HG03354 (cell line): ENCODE data around the gene DMRT1.
"Not testable (repeated sequence)": the region's sequence is repeated elsewhere in the genome, so short reads cannot be mapped to it uniquely, and the experiment has no call there.

ENCODE experiments used
- ATAC-seq: cut with Tn5 transposase; IDR thresholded peaks from one replicate; pipeline ENCODE4 v1.9.1; 2021; ENCODE audit warnings: mild to moderate bottlenecking; ENCODE audit not compliant: unreplicated experiment, poor library complexity, severe bottlenecking

DMRT1 gene

DNA sequence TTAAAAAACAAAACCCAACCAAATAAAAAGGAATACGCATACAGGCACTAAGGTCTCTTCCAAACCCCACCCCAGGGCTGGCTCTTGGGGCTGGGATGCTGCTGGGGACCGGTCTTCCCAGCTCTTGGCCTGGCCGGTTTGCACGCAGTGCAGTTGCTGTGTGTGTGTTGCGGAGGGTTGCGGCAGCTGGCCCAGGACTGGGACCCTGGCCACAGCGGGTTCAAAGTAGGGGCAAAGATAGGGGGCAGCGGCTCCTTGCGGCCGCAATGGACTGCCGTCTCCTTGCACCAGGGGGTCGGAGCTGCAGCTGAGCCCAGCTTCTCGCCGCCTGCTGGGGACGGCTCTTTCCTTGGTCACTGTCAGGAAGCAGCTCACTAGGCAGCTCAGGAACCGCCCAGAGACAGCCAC lies 140.0 kb downstream of the DMRT1 start:
- ATAC-seq: no peak

GRCh38 chr9:982394-983230 lies 141.1 kb downstream of the DMRT1 start:
- no peak for ATAC-seq

DNA sequence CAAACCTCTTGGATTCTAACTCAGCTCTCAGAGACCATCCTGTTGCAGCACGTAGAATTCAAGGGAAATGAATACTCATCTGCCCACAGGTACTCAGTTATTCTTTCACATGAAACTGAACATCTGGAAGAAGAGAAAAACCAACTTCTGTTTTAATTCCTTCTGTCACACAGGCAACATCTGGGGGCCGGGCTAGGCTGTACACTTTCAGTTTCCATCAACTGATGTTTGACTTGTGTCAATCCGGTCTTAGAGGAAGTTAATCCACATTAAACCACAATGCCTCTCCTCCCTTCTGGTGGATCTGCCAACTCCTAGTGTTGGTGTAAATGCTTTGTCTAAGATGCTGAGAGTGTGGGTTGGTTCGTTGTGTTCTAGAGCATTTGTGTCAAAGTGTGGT lies 152.5 kb downstream of the DMRT1 start:
- no peak for ATAC-seq

- no peak for ATAC-seq
Measured at GRCh38 chr9:995192-995591, 153.7 kb downstream of the DMRT1 start.

GRCh38 chr9:995781-996180 lies 154.3 kb downstream of the DMRT1 start:
- ATAC-seq: no peak

- ATAC-seq: not testable (repeated sequence)
Measured at GRCh38 chr9:998299-999110, 157.0 kb downstream of the DMRT1 start.

DNA sequence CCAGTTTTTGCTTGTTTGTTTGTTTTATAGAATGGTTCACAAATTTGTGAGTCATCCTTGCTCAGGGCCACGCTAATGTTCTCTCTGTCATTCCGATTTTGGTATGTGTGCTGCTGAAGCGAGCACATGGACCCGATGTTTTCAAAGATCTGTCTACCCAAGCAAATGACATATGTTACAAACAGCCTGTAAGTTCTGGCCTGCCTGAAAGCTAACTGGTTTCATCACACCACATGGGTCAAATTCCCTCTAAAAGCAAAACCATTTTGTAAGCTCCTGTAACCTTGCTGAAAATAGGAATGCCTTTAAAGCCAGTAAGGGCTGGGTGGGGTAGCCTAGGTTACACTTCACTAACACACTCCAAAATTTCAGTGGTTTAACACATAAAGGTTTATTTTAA lies 160.3 kb downstream of the DMRT1 start:
- ATAC-seq: no peak

DNA sequence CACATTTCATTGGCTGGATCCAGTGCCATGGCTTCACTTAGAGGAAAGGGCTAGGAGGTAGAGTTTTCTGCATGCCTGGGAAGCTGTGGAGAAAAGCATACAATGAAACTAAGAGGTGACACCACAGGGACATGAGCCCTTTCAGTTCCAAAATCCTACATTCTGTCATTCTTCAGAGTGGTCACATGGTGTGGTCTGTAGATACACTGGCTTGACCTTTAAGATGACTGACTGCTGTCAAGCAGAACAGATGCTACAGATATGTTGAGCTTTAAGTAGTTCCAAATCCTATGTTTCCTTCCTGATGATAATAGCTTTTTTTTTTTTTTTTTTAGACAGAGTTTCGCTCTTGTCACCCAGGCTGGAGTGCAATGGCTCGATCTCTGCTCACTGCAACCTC lies 161.2 kb downstream of the DMRT1 start:
- no peak for ATAC-seq

GRCh38 chr9:1005043-1005667 lies 163.7 kb downstream of the DMRT1 start:
- ATAC-seq: no peak

DNA sequence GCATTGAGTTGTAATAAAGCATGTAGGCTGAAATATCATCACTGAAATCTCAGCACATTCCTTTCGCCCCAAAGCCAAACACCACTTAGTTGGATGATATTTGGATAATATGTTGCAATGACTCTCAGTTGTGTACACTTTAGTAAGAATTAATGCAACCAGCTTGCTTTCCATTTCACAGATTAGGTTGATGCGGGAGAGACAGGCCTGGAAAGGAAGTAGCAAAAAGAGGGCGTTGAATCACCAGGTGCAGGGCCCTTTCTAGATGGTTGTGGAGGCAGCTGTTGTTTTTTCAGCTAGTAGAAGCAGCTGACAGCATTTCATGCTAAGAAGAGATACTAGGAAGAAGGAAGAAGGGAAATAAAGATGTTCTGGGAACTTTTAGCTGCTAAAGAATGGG lies 165.8 kb downstream of the DMRT1 start:
- no peak for ATAC-seq

DNA sequence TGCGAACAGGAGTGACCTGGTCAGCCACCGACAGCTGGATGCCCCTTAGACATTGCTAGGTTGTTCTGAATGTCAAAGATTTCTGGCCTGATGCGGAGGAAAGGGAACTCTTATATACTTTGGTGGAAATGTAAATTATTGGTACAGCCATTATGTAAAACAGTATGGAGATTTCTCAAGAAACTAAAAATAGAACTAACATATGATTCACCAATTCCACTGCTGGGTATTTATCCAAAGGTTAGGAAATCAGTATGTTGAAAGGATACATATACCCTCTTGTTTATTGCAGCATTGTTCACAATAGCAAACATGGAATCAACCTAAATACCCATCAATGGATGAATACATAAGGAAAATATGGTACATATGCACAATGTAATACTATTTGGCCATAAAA lies 166.7 kb downstream of the DMRT1 start:
- ATAC-seq: no peak

DNA sequence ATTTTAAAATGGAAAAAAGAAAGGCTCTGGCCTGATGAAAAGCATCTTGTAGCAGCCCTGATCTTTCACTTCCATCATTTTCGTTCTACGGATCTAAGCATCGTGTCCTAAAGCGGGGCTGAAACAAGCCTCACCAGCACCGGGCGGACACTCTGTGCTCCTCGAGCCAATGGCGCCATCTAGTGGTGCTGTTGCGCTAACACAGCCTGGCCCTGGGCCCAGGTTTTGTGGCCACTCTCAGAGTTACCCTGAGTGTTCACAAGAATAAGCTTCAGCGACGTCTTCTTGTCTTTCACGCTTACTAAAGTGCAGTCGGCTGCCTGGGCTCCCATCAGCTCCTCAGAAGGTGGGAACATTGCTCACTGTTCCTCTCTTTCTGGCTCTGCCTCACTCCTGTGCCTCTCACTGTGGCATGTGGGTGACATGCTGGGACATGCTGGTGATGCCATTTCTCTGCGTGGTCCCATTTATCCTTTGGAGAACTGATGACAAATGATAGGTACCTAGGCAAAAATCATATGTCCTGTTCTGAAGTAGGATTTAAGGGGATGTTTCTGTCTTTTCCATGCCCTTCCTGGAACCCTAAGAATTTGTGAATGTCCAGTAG lies 167.7 kb downstream of the DMRT1 start:
- ATAC-seq: peak; percentile 99

DNA sequence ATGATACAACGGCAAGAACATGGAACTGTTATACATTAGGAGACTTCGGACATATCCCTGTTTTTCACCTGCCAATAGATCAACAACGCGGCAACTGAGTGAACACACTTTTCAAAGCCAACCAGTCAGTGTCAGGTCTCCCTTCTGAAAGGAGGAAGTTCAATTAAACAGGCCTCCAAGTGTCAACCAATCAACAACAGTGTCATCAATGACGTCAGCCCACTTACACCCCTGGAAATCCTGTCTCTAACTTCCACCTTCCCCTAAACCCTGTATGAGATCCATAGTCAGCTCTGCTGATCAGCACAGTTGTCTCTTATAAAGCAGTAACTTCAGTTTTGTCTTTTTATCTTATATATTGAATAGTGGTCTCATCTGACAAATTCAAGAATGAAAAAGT lies 171.5 kb downstream of the DMRT1 start:
- ATAC-seq: no peak

DNA sequence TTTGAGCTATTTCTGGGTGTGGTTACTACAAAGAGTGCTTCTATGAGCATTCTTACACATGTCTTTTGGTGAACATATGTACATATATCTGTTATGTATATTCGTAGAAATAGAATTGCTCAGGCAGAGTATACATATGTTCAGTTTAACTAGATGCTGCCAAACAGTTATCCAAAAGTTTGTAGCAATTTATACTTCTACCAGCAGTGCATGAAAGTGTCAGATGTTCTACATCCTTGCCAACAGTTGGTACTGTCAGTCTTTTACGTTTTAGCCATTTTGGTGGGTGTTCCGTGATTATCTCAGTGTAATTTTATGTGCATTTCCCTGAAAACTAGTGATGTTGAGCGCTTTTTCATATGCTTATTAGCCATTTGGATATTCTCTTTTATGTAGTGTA lies 172.7 kb downstream of the DMRT1 start:
- no peak for ATAC-seq

DNA sequence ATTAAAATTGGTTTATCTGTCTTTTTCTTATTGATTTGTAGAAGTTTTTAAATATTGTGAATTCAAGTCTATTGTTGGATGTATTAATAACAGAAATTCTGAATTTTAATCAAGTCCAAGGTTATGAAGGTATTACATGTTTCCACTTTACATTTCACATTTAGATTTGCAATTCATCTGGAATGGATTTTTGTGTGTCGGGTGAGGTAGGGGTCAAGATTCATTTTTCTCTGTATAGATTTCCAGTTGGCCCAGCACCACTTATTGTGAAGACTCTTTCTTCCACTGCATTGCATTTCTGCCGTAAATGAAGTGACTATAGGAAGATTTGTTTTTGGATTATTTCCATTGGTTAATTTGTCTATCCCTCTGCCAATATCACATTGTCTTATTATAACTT lies 173.1 kb downstream of the DMRT1 start:
- no peak for ATAC-seq

DNA sequence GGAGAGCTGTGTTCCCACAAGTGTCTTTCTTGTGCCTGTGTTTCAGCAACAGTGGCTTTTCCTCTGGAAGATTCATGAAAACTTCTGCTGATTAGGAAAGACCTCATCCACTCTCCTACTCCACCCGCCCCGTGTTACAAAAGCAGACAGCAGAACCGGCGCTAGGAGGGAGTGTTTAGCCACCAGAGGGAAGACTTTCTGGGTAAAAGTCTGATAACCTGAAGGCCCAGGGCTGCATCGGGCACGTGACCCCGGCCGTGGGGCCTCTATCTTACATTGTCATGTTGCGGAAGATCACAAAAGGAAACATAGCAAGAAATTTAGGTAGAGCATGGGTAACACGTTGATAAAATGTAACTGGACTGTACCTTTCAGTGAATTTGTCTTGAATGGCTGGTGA lies 176.6 kb downstream of the DMRT1 start:
- ATAC-seq: no peak
